SK-N-SH treated with all-trans-retinoic acid at 6 μM for 48 hours (cell line): ENCODE results near the gene SKIC8.

ENCODE experiments used
- ATAC-seq: fragments of 200-7000 bp; cut with Tn5 transposase; 3 replicates; pipeline ENCODE4 v1.9.1; 2020; ENCODE audit warnings: mild to moderate bottlenecking, moderate library complexity
- ARNTL ChIP-seq: fragments of 450-650 bp; formaldehyde crosslinking; IDR thresholded peaks from 2 replicates; pipeline ENCODE4 v1.5.0; 2020; ENCODE audit warnings: low read depth, mild to moderate bottlenecking, moderate library complexity, borderline replicate concordance
- BACH2 ChIP-seq: fragments of 250-450 bp; sonication (Bioruptor Pico); IDR thresholded peaks from 2 replicates; pipeline ENCODE4 v1.9.0; 2021; ENCODE audit warnings: mild to moderate bottlenecking, borderline replicate concordance
- CSDC2 ChIP-seq: fragments of 250-450 bp; sonication (Bioruptor Pico); IDR thresholded peaks from 2 replicates; pipeline ENCODE4 v1.5.0; 2020; ENCODE audit warnings: mild to moderate bottlenecking, moderate library complexity
- CSRNP3 ChIP-seq: fragments of 250-450 bp; sonication (Bioruptor Pico); IDR thresholded peaks from 2 replicates; pipeline ENCODE4 v1.5.1; 2021; ENCODE audit warnings: mild to moderate bottlenecking, moderate library complexity
- ESRRG ChIP-seq: fragments of 250-450 bp; sonication (Bioruptor Pico); IDR thresholded peaks from 2 replicates; pipeline ENCODE4 v1.6.1; 2021; ENCODE audit warnings: mild to moderate bottlenecking
- GLIS3 ChIP-seq: fragments of 250-450 bp; sonication (Bioruptor Pico); IDR thresholded peaks from 2 replicates; pipeline ENCODE4 v1.5.0; 2020; ENCODE audit warnings: mild to moderate bottlenecking, moderate library complexity
- ISL1 ChIP-seq: fragments of 250-450 bp; sonication (Bioruptor Pico); IDR thresholded peaks from 2 replicates; pipeline ENCODE4 v2.1.2; 2022; ENCODE audit warnings: mild to moderate bottlenecking, moderate library complexity
- PATZ1 ChIP-seq: fragments of 250-450 bp; sonication (Bioruptor Pico); IDR thresholded peaks from 2 replicates; pipeline ENCODE4 v1.8.0; 2020; ENCODE audit warnings: mild to moderate bottlenecking, moderate library complexity, borderline replicate concordance
- POU6F1 ChIP-seq: fragments of 250-450 bp; sonication (Bioruptor Pico); IDR thresholded peaks from 2 replicates; pipeline ENCODE4 v1.8.0; 2021; ENCODE audit warnings: low read depth, mild to moderate bottlenecking, moderate library complexity, borderline replicate concordance
- RARB ChIP-seq: fragments of 250-450 bp; sonication (Bioruptor Pico); IDR thresholded peaks from 2 replicates; pipeline ENCODE4 v1.8.0; 2021; ENCODE audit warnings: mild to moderate bottlenecking, moderate library complexity
- SNAI2 ChIP-seq: fragments of 250-450 bp; sonication (Bioruptor Pico); IDR thresholded peaks from 2 replicates; pipeline ENCODE4 v1.5.0; 2020; ENCODE audit warnings: mild to moderate bottlenecking, moderate library complexity
- TCF4 ChIP-seq: fragments of 250-450 bp; sonication (Bioruptor Pico); IDR thresholded peaks from 2 replicates; pipeline ENCODE4 v1.8.0; 2021; ENCODE audit warnings: mild to moderate bottlenecking, moderate library complexity, borderline replicate concordance
- TOX ChIP-seq: fragments of 250-450 bp; sonication (Bioruptor Pico); IDR thresholded peaks from 2 replicates; pipeline ENCODE4 v1.8.0; 2021; ENCODE audit warnings: mild to moderate bottlenecking, moderate library complexity, borderline replicate concordance
- ZC3H10 ChIP-seq: fragments of 250-450 bp; sonication (Bioruptor Pico); IDR thresholded peaks from 2 replicates; pipeline ENCODE4 v1.5.1; 2021; ENCODE audit warnings: mild to moderate bottlenecking, moderate library complexity
- ZFP30 ChIP-seq: fragments of 450-650 bp; formaldehyde crosslinking; IDR thresholded peaks from 2 replicates; pipeline ENCODE4 v1.5.0; 2022; ENCODE audit warnings: mild to moderate bottlenecking, moderate library complexity
- ZNF565 ChIP-seq: fragments of 450-650 bp; formaldehyde crosslinking; conservative IDR thresholded peaks from 2 replicates; pipeline ENCODE4 v1.5.0; 2020; ENCODE audit warnings: low read depth, mild to moderate bottlenecking, moderate library complexity
- ZNF70 ChIP-seq: fragments of 450-650 bp; formaldehyde crosslinking; IDR thresholded peaks from 2 replicates; pipeline ENCODE4 v1.5.0; 2020; ENCODE audit warnings: mild to moderate bottlenecking, moderate library complexity
- ZNF8 ChIP-seq: fragments of 450-650 bp; formaldehyde crosslinking; IDR thresholded peaks from 2 replicates; pipeline ENCODE4 v1.5.0; 2020; ENCODE audit warnings: mild to moderate bottlenecking, moderate library complexity
- TF ChIP-seq, protein P1 (sequence below): fragments of 250-450 bp; sonication (Bioruptor Pico); IDR thresholded peaks from 2 replicates; pipeline ENCODE4 v1.5.1; 2020; ENCODE audit warnings: low read depth, mild to moderate bottlenecking, moderate library complexity
- TF ChIP-seq, protein P2 (sequence below): fragments of 250-450 bp; sonication (Bioruptor Pico); IDR thresholded peaks from 2 replicates; pipeline ENCODE4 v1.5.0; 2020; ENCODE audit warnings: mild to moderate bottlenecking, moderate library complexity

The SKIC8 gene

DNA sequence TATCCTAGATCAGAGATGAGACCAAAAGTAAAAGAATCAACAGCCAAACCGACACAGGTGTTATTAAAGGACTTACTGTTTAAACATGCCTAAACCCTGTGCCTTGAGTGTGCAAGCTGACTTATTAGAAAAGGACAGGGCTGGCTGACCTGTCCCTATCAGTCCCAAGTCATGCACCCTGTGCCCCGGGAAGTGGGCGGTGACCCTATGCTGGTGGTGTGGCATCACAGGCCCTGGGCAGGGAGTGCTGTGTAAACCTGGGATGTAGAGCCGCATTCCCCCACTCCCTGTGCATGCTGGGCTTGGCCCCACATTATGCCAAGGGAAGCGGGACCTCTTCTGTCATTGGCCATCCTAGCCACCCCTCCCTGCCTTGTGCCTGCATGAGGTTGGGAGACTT, 24.4 kb downstream of the SKIC8 start:
- no peak for ATAC-seq
- TF ChIP-seq CSDC2 (CRISPR knock-in tag) (no peak), TCF4 (CRISPR knock-in tag) (no peak), SNAI2 (no peak), ZNF70 (CRISPR knock-in tag) (no peak), RARB (CRISPR knock-in tag) (no peak), ESRRG (no peak)

- ATAC-seq: no peak
- no peak for TF ChIP-seq PATZ1 (CRISPR knock-in tag)
- TF ChIP-seq ARNTL (CRISPR knock-in tag): no peak
- TF ChIP-seq GLIS3 (CRISPR knock-in tag): no peak
- TF ChIP-seq ISL1 (CRISPR knock-in tag): no peak
- TF ChIP-seq ZC3H10 (CRISPR knock-in tag): no peak
- no peak for TF ChIP-seq TOX
- no peak for TF ChIP-seq ZFP30 (CRISPR knock-in tag)
Observed at GRCh38 chr15:78272776-78273175, 26.6 kb downstream of the SKIC8 start.

DNA sequence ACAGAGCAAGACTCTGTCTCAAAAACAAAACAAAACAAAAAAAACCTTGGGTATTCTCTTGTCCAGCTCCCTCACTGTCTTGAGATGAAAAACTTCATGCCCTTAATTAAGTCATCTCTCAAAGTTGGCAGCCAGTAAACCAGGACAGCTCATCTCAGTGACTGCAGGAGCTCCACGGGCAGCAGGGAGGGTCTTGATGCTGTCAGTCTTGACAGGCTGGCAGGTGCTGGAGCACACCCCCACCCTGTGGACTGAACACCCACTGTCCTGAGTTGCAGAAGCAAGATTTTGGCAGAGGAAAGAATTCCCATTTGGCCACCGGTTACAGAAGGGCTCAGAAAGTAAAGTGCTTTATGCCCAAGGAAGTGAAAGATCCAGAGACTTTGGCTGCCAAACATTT, 27.1 kb downstream of the SKIC8 start:
- TF ChIP-seq ZFP30 (CRISPR knock-in tag) (no peak), SNAI2 (no peak)

GRCh38 chr15:78266806-78267205, 32.6 kb downstream of the SKIC8 start:
- TF ChIP-seq CSRNP3 (CRISPR knock-in tag) (no peak), SNAI2 (no peak), ZNF8 (CRISPR knock-in tag) (no peak), RARB (CRISPR knock-in tag) (no peak), GLIS3 (CRISPR knock-in tag) (no peak), BACH2 (CRISPR knock-in tag) (no peak), ESRRG (no peak), ZNF565 (CRISPR knock-in tag) (no peak), ARNTL (CRISPR knock-in tag) (no peak), POU6F1 (CRISPR knock-in tag) (no peak), TCF4 (CRISPR knock-in tag) (no peak), ZNF70 (CRISPR knock-in tag) (no peak), TOX (no peak), PATZ1 (CRISPR knock-in tag) (no peak), ISL1 (CRISPR knock-in tag) (no peak), ZC3H10 (CRISPR knock-in tag) (no peak), CSDC2 (CRISPR knock-in tag) (no peak)
- TF ChIP-seq, protein P1, sequence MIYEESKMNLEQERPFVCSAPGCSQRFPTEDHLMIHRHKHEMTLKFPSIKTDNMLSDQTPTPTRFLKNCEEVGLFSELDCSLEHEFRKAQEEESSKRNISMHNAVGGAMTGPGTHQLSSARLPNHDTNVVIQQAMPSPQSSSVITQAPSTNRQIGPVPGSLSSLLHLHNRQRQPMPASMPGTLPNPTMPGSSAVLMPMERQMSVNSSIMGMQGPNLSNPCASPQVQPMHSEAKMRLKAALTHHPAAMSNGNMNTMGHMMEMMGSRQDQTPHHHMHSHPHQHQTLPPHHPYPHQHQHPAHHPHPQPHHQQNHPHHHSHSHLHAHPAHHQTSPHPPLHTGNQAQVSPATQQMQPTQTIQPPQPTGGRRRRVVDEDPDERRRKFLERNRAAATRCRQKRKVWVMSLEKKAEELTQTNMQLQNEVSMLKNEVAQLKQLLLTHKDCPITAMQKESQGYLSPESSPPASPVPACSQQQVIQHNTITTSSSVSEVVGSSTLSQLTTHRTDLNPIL (CRISPR knock-in tag): no peak
- TF ChIP-seq, protein P2, sequence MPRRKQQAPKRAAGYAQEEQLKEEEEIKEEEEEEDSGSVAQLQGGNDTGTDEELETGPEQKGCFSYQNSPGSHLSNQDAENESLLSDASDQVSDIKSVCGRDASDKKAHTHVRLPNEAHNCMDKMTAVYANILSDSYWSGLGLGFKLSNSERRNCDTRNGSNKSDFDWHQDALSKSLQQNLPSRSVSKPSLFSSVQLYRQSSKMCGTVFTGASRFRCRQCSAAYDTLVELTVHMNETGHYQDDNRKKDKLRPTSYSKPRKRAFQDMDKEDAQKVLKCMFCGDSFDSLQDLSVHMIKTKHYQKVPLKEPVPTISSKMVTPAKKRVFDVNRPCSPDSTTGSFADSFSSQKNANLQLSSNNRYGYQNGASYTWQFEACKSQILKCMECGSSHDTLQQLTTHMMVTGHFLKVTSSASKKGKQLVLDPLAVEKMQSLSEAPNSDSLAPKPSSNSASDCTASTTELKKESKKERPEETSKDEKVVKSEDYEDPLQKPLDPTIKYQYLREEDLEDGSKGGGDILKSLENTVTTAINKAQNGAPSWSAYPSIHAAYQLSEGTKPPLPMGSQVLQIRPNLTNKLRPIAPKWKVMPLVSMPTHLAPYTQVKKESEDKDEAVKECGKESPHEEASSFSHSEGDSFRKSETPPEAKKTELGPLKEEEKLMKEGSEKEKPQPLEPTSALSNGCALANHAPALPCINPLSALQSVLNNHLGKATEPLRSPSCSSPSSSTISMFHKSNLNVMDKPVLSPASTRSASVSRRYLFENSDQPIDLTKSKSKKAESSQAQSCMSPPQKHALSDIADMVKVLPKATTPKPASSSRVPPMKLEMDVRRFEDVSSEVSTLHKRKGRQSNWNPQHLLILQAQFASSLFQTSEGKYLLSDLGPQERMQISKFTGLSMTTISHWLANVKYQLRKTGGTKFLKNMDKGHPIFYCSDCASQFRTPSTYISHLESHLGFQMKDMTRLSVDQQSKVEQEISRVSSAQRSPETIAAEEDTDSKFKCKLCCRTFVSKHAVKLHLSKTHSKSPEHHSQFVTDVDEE (CRISPR knock-in tag): no peak
- no peak for ATAC-seq

More for the DNA sequence above, 27.1 kb downstream of the SKIC8 start:
- ATAC-seq: no peak
